DOHH2 (cell line): ENCODE measurements around the gene AK1.

Source experiments
- H3F3A ChIP-seq: fragments of 200-600 bp; sonication (generic), shearing (Covaris generic); 2 replicates; pipeline ENCODE4 v1.6.0; 2016; ENCODE audit warnings: antibody characterized with exemption, mild to moderate bottlenecking; ENCODE audit not compliant: control insufficient read depth, insufficient read depth
- H3K27ac ChIP-seq: fragments of 200-600 bp; sonication (generic); 2 replicates; pipeline ENCODE4 v1.5.1; 2014; ENCODE audit warnings: low read depth, mild to moderate bottlenecking, low read length, moderate library complexity
- H3K27me3 ChIP-seq: fragments of 200-600 bp; sonication (generic); 2 replicates; pipeline ENCODE4 v1.6.1; 2014; ENCODE audit warnings: mild to moderate bottlenecking, low read length, mixed read lengths; ENCODE audit not compliant: control insufficient read depth
- H3K36me3 ChIP-seq: fragments of 200-600 bp; sonication (generic); 2 replicates; pipeline ENCODE4 v1.6.1; 2014; ENCODE audit warnings: mild to moderate bottlenecking, low read length, moderate library complexity, mixed read lengths; ENCODE audit not compliant: control insufficient read depth
- H3K4me1 ChIP-seq: fragments of 200-600 bp; sonication (generic); 2 replicates; pipeline ENCODE4 v1.6.1; 2014; ENCODE audit warnings: mild to moderate bottlenecking, low read length, mixed read lengths; ENCODE audit not compliant: control insufficient read depth
- H3K4me2 ChIP-seq: fragments of 200-600 bp; sonication (generic); 2 replicates; pipeline ENCODE4 v1.6.0; 2014; ENCODE audit warnings: mild to moderate bottlenecking, low read length, moderate library complexity
- H3K4me3 ChIP-seq: fragments of 200-600 bp; sonication (generic); 2 replicates; pipeline ENCODE4 v1.5.1; 2014; ENCODE audit warnings: mild to moderate bottlenecking, low read length, mixed read lengths
- H3K79me2 ChIP-seq: fragments of 200-600 bp; sonication (generic); 2 replicates; pipeline ENCODE4 v1.6.1; 2014; ENCODE audit warnings: mild to moderate bottlenecking, low read length, mixed read lengths; ENCODE audit not compliant: control insufficient read depth
- H3K9me2 ChIP-seq: fragments of 200-600 bp; sonication (generic); replicated peaks from 2 replicates; pipeline ENCODE4 v1.6.1; 2014; ENCODE audit warnings: mild to moderate bottlenecking, low read length, mixed read lengths; ENCODE audit not compliant: control insufficient read depth
- H3K9me3 ChIP-seq: fragments of 200-600 bp; sonication (generic); 2 replicates; pipeline ENCODE4 v1.6.1; 2014; ENCODE audit warnings: antibody characterized with exemption, low read length, mixed read lengths; ENCODE audit not compliant: control insufficient read depth, insufficient read depth
- H4K20me1 ChIP-seq: fragments of 200-600 bp; sonication (generic); 2 replicates; pipeline ENCODE4 v1.6.0; 2014; ENCODE audit warnings: low read depth, mild to moderate bottlenecking, antibody characterized with exemption, low read length, moderate library complexity; ENCODE audit not compliant: control insufficient read depth, insufficient read depth
- EZH2phosphoT487 ChIP-seq: fragments of 200-600 bp; sonication (generic); IDR thresholded peaks from 2 replicates; pipeline ENCODE4 v1.6.1; 2017; ENCODE audit warnings: borderline replicate concordance, mild to moderate bottlenecking, antibody characterized with exemption, low read length, moderate library complexity, mixed read lengths
- TF ChIP-seq, protein P1 (sequence below): fragments of 200-600 bp; sonication (generic); IDR thresholded peaks from one replicate; pipeline ENCODE4 v1.5.1; 2014; ENCODE audit warnings: antibody characterized with exemption, mild to moderate bottlenecking, low read depth, low read length; ENCODE audit not compliant: poor library complexity, severe bottlenecking

AK1 gene

DNA sequence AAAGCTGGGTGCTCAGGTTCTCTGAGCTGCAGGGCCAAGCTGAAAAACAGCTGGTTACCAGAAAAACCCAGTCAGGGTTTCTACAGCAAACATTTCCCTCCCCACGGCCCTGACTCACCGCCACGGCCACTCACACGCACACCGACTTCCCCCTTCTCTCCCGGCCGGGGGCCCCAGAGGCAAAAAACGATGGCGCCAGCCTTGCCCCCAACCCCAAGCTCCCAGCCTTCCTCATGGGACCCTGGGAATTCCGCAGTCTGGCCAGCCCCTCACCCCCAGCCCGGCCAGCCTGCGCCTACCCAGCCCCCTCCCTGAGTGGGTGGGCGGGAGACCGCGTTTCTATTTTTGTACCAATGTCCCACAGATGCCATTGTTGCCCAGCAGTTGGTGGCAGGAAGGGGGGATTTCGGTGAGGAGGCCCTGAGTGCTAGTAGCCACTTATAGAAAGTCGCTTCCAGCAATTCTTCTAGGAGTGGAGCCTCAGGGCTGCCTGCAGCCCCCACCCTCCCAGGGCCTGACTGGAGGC lies 41.4 kb downstream of the AK1 start:
- no peaks in the 10 kb centered on the region for H3F3A ChIP-seq
- no peak for TF ChIP-seq EZH2phosphoT487
- TF ChIP-seq, protein P1, sequence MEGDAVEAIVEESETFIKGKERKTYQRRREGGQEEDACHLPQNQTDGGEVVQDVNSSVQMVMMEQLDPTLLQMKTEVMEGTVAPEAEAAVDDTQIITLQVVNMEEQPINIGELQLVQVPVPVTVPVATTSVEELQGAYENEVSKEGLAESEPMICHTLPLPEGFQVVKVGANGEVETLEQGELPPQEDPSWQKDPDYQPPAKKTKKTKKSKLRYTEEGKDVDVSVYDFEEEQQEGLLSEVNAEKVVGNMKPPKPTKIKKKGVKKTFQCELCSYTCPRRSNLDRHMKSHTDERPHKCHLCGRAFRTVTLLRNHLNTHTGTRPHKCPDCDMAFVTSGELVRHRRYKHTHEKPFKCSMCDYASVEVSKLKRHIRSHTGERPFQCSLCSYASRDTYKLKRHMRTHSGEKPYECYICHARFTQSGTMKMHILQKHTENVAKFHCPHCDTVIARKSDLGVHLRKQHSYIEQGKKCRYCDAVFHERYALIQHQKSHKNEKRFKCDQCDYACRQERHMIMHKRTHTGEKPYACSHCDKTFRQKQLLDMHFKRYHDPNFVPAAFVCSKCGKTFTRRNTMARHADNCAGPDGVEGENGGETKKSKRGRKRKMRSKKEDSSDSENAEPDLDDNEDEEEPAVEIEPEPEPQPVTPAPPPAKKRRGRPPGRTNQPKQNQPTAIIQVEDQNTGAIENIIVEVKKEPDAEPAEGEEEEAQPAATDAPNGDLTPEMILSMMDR = no peak
- no peak overlapping the region for H3K4me2 ChIP-seq
- H3K79me2 ChIP-seq = no peaks in the 10 kb centered on the region
- H3K36me3 ChIP-seq = no peaks in the 10 kb centered on the region
- H3K27me3 ChIP-seq = peaks cover 3% of the 10 kb centered on the region; the same call in 1 of the 2 replicates
- H3K9me3 ChIP-seq = no peaks in the 10 kb centered on the region
- H4K20me1 ChIP-seq = no peaks in the 10 kb centered on the region
- no peak overlapping the region for H3K4me3 ChIP-seq
- no peak overlapping the region for H3K27ac ChIP-seq
- H3K9me2 ChIP-seq = no peaks in the 10 kb centered on the region
- H3K4me1 ChIP-seq = peaks cover 3% of the 10 kb centered on the region; the same call in 1 of the 2 replicates

DNA sequence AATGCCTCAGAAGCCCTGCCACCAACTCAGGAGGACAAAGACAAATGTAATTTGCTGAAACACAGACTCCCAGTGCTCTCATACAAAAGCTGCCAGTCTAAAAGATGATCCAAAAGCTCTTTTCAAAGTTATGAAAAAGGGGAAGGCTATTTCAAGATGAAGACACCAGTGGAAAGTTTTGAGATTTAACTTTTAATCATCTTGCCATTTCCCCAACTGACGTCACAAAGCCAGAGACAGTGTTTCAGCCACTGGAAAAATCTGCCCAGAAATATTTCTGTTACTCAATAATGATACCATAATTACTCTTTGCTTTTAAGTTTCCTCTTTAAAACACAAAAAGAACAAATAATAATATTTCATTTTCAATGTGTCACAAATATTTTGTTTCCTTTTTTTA lies 43.9 kb downstream of the AK1 start:
- no peaks in the 10 kb centered on the region for H3K36me3 ChIP-seq
- H3K9me2 ChIP-seq = no peaks in the 10 kb centered on the region
- H3F3A ChIP-seq = peaks cover 4% of the 10 kb centered on the region; the same call in 1 of the 2 replicates
- H3K4me2 ChIP-seq = no peak overlapping the region
- peaks cover 8% of the 10 kb centered on the region for H3K27me3 ChIP-seq
- H3K9me3 ChIP-seq = no peaks in the 10 kb centered on the region
- H3K4me3 ChIP-seq = no peak overlapping the region
- no peaks in the 10 kb centered on the region for H4K20me1 ChIP-seq
- no peak overlapping the region for H3K27ac ChIP-seq
- H3K79me2 ChIP-seq = no peaks in the 10 kb centered on the region
- TF ChIP-seq, protein P1 = no peak
- TF ChIP-seq EZH2phosphoT487 = no peak
- no peaks in the 10 kb centered on the region for H3K4me1 ChIP-seq

DNA sequence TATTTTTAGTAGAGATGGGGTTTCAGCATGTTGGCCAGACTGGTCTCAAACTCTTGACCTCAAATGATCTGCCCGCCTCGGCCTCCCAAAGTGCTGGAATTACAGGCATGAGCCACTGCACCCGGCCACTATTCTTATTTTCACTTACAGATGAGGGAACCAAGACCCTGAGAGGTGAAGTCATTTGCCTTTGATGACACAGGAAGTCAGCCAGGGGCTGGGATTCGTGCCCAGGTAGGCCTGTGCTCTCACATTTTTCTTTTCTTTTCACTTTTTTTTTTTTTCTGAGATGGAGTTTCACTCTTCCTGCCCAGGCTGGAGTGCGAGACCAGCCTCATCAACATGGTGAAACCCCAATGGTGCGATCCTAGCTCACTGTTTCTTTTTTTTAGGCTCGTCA lies 45.2 kb downstream of the AK1 start:
- Histone ChIP-seq H3K36me3 (no peaks in the 10 kb centered on the region), H4K20me1 (no peaks in the 10 kb centered on the region), H3K9me2 (no peaks in the 10 kb centered on the region), H3K27ac (no peak overlapping the region), H3K79me2 (no peaks in the 10 kb centered on the region), H3K4me1 (no peaks in the 10 kb centered on the region), H3K4me3 (no peak overlapping the region), H3K9me3 (no peaks in the 10 kb centered on the region), H3F3A (peaks cover 4% of the 10 kb centered on the region; the same call in 1 of the 2 replicates), H3K4me2 (no peak overlapping the region), H3K27me3 (peaks cover 8% of the 10 kb centered on the region)
- no peak for TF ChIP-seq EZH2phosphoT487
- TF ChIP-seq, protein P1 = no peak
